ENCODE data around the gene MRPL37.
A peak's percentile ranks its signal among the peaks of the same experiment; 100 is the strongest.

MRPL37 gene

GRCh38 chr1:54243022-54243421 is 43.1 kb downstream of the MRPL37 start:
- Histone ChIP-seq H3K9me3 (ENCODE audit: control insufficient read depth, insufficient read depth, low read length) (no peaks in the 10 kb centered on the region), H3K36me3 (ENCODE audit: control insufficient read depth, insufficient read depth, low read length) (peaks cover 80% of the 10 kb centered on the region), H3K4me1 (ENCODE audit: control insufficient read depth, insufficient read depth, low read length) (no peaks in the 10 kb centered on the region), H3K4me3 (ENCODE audit: low read depth, low read length) (no peak overlapping the region), H3K27me3 (ENCODE audit: control insufficient read depth, insufficient read depth, low read length) (no peaks in the 10 kb centered on the region), H3K27ac (ENCODE audit: low read depth, low read length) (no peak overlapping the region), H3K9ac (ENCODE audit: low read depth, low read length) (no peak overlapping the region)

- H3K27ac ChIP-seq (ENCODE audit: low read depth, low read length), result no peak overlapping the region
- no peaks in the 10 kb centered on the region for H3K27me3 ChIP-seq (ENCODE audit: control insufficient read depth, insufficient read depth, low read length)
- H3K9me3 ChIP-seq (ENCODE audit: control insufficient read depth, insufficient read depth, low read length), result no peaks in the 10 kb centered on the region
- H3K4me1 ChIP-seq (ENCODE audit: control insufficient read depth, insufficient read depth, low read length), result no peaks in the 10 kb centered on the region
- H3K9ac ChIP-seq (ENCODE audit: low read depth, low read length), result no peak overlapping the region
- H3K36me3 ChIP-seq (ENCODE audit: control insufficient read depth, insufficient read depth, low read length), result peaks cover 74% of the 10 kb centered on the region
- no peak overlapping the region for H3K4me3 ChIP-seq (ENCODE audit: low read depth, low read length)
These were observed 44.7 kb downstream of the MRPL37 start for GRCh38 chr1:54244655-54245054.

- Histone ChIP-seq H3K4me3 (ENCODE audit: low read depth, low read length) (no peak overlapping the region), H3K9ac (ENCODE audit: low read depth, low read length) (no peak overlapping the region), H3K36me3 (ENCODE audit: control insufficient read depth, insufficient read depth, low read length) (peaks cover 72% of the 10 kb centered on the region), H3K27me3 (ENCODE audit: control insufficient read depth, insufficient read depth, low read length) (no peaks in the 10 kb centered on the region), H3K27ac (ENCODE audit: low read depth, low read length) (no peak overlapping the region), H3K4me1 (ENCODE audit: control insufficient read depth, insufficient read depth, low read length) (no peaks in the 10 kb centered on the region), H3K9me3 (ENCODE audit: control insufficient read depth, insufficient read depth, low read length) (no peaks in the 10 kb centered on the region)
These were observed 45.5 kb downstream of the MRPL37 start for GRCh38 chr1:54245501-54245900.

- H3K9me3 ChIP-seq (ENCODE audit: control insufficient read depth, insufficient read depth, low read length), result no peaks in the 10 kb centered on the region
- no peak overlapping the region for H3K27ac ChIP-seq (ENCODE audit: low read depth, low read length)
- no peaks in the 10 kb centered on the region for H3K27me3 ChIP-seq (ENCODE audit: control insufficient read depth, insufficient read depth, low read length)
- no peak overlapping the region for H3K9ac ChIP-seq (ENCODE audit: low read depth, low read length)
- no peak overlapping the region for H3K4me3 ChIP-seq (ENCODE audit: low read depth, low read length)
- H3K36me3 ChIP-seq (ENCODE audit: control insufficient read depth, insufficient read depth, low read length), result peaks cover 74% of the 10 kb centered on the region
- no peaks in the 10 kb centered on the region for H3K4me1 ChIP-seq (ENCODE audit: control insufficient read depth, insufficient read depth, low read length)
These were observed 46.3 kb downstream of the MRPL37 start for GRCh38 chr1:54246116-54246721.

- no peaks in the 10 kb centered on the region for H3K4me1 ChIP-seq (ENCODE audit: control insufficient read depth, insufficient read depth, low read length)
- H3K36me3 ChIP-seq (ENCODE audit: control insufficient read depth, insufficient read depth, low read length), result peaks cover 63% of the 10 kb centered on the region
- no peak overlapping the region for H3K4me3 ChIP-seq (ENCODE audit: low read depth, low read length)
- no peak overlapping the region for H3K27ac ChIP-seq (ENCODE audit: low read depth, low read length)
- H3K27me3 ChIP-seq (ENCODE audit: control insufficient read depth, insufficient read depth, low read length), result no peaks in the 10 kb centered on the region
- no peak overlapping the region for H3K9ac ChIP-seq (ENCODE audit: low read depth, low read length)
- H3K9me3 ChIP-seq (ENCODE audit: control insufficient read depth, insufficient read depth, low read length), result no peaks in the 10 kb centered on the region
These were observed 48.0 kb downstream of the MRPL37 start for GRCh38 chr1:54247863-54248515.

GRCh38 chr1:54248966-54249365 is 49.0 kb downstream of the MRPL37 start:
- Histone ChIP-seq H3K36me3 (ENCODE audit: control insufficient read depth, insufficient read depth, low read length) (peaks cover 56% of the 10 kb centered on the region), H3K27ac (ENCODE audit: low read depth, low read length) (no peak overlapping the region), H3K4me3 (ENCODE audit: low read depth, low read length) (no peak overlapping the region), H3K9me3 (ENCODE audit: control insufficient read depth, insufficient read depth, low read length) (no peaks in the 10 kb centered on the region), H3K4me1 (ENCODE audit: control insufficient read depth, insufficient read depth, low read length) (no peaks in the 10 kb centered on the region), H3K27me3 (ENCODE audit: control insufficient read depth, insufficient read depth, low read length) (no peaks in the 10 kb centered on the region), H3K9ac (ENCODE audit: low read depth, low read length) (no peak overlapping the region)

- H3K36me3 ChIP-seq (ENCODE audit: control insufficient read depth, insufficient read depth, low read length), result peaks cover 50% of the 10 kb centered on the region
- H3K4me3 ChIP-seq (ENCODE audit: low read depth, low read length), result no peak overlapping the region
- no peaks in the 10 kb centered on the region for H3K4me1 ChIP-seq (ENCODE audit: control insufficient read depth, insufficient read depth, low read length)
- H3K9me3 ChIP-seq (ENCODE audit: control insufficient read depth, insufficient read depth, low read length), result no peaks in the 10 kb centered on the region
- H3K9ac ChIP-seq (ENCODE audit: low read depth, low read length), result peak overlapping the region; percentile 18; the same call in 1 of the 2 replicates
- peak overlapping the region; percentile 21 for H3K27ac ChIP-seq (ENCODE audit: low read depth, low read length)
- H3K27me3 ChIP-seq (ENCODE audit: control insufficient read depth, insufficient read depth, low read length), result no peaks in the 10 kb centered on the region
These were observed 50.0 kb downstream of the MRPL37 start for GRCh38 chr1:54249819-54250435.

DNA sequence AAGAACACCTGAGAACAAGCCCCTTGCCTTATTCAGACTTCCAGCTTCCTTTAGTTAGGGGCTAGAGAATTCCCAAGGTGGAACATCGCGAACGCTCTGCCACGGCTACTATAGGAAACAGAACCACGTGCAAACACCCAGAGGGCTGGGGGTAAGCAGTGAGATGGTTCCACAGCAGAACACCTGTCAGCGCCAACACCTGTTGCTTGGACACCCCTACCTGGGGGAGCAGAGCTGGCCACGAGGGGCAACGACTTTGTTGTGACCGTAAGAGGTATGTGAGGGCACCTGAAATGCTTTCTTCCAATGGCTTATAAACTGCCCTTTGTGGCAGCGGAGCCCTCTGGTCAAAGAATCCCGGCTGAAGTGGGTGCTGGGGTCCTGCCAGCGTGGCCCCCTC is 50.7 kb downstream of the MRPL37 start:
- Histone ChIP-seq H3K36me3 (ENCODE audit: control insufficient read depth, insufficient read depth, low read length) (peaks cover 49% of the 10 kb centered on the region), H3K4me3 (ENCODE audit: low read depth, low read length) (no peak overlapping the region), H3K9ac (ENCODE audit: low read depth, low read length) (no peak overlapping the region), H3K27me3 (ENCODE audit: control insufficient read depth, insufficient read depth, low read length) (no peaks in the 10 kb centered on the region), H3K27ac (ENCODE audit: low read depth, low read length) (no peak overlapping the region), H3K4me1 (ENCODE audit: control insufficient read depth, insufficient read depth, low read length) (no peaks in the 10 kb centered on the region), H3K9me3 (ENCODE audit: control insufficient read depth, insufficient read depth, low read length) (no peaks in the 10 kb centered on the region)

- Histone ChIP-seq H3K9me3 (ENCODE audit: control insufficient read depth, insufficient read depth, low read length) (no peaks in the 10 kb centered on the region), H3K27me3 (ENCODE audit: control insufficient read depth, insufficient read depth, low read length) (no peaks in the 10 kb centered on the region), H3K4me1 (ENCODE audit: control insufficient read depth, insufficient read depth, low read length) (peaks cover 8% of the 10 kb centered on the region), H3K27ac (ENCODE audit: low read depth, low read length) (no peak overlapping the region), H3K36me3 (ENCODE audit: control insufficient read depth, insufficient read depth, low read length) (peaks cover 33% of the 10 kb centered on the region), H3K9ac (ENCODE audit: low read depth, low read length) (no peak overlapping the region), H3K4me3 (ENCODE audit: low read depth, low read length) (no peak overlapping the region)
These were observed 52.5 kb downstream of the MRPL37 start for GRCh38 chr1:54252371-54252936.

- no peak overlapping the region for H3K27ac ChIP-seq (ENCODE audit: low read depth, low read length)
- peaks cover 14% of the 10 kb centered on the region for H3K4me1 ChIP-seq (ENCODE audit: control insufficient read depth, insufficient read depth, low read length)
- H3K9me3 ChIP-seq (ENCODE audit: control insufficient read depth, insufficient read depth, low read length), result no peaks in the 10 kb centered on the region
- H3K27me3 ChIP-seq (ENCODE audit: control insufficient read depth, insufficient read depth, low read length), result no peaks in the 10 kb centered on the region
- peaks cover 24% of the 10 kb centered on the region for H3K36me3 ChIP-seq (ENCODE audit: control insufficient read depth, insufficient read depth, low read length)
- no peak overlapping the region for H3K9ac ChIP-seq (ENCODE audit: low read depth, low read length)
- no peak overlapping the region for H3K4me3 ChIP-seq (ENCODE audit: low read depth, low read length)
These were observed 53.5 kb downstream of the MRPL37 start for GRCh38 chr1:54253480-54253879.

- Histone ChIP-seq H3K27me3 (ENCODE audit: control insufficient read depth, insufficient read depth, low read length) (no peaks in the 10 kb centered on the region), H3K9me3 (ENCODE audit: control insufficient read depth, insufficient read depth, low read length) (no peaks in the 10 kb centered on the region), H3K4me1 (ENCODE audit: control insufficient read depth, insufficient read depth, low read length) (peaks cover 14% of the 10 kb centered on the region), H3K36me3 (ENCODE audit: control insufficient read depth, insufficient read depth, low read length) (peaks cover 19% of the 10 kb centered on the region), H3K9ac (ENCODE audit: low read depth, low read length) (no peak overlapping the region), H3K27ac (ENCODE audit: low read depth, low read length) (no peak overlapping the region), H3K4me3 (ENCODE audit: low read depth, low read length) (no peak overlapping the region)
These were observed 54.1 kb downstream of the MRPL37 start for GRCh38 chr1:54254055-54254454.
